Left ventricle myocardium superior (tissue), 1 donor: ENCODE measurements around the gene RFNG. TPM values are rescaled to one million over a fixed set of nuclear protein-coding genes. Genes with fewer than 3 reads are reported as not detected.

Experiments
- ATAC-seq: fragments of 200-7000 bp; cut with Tn5 transposase; one replicate; pipeline ENCODE4 v1.9.1; 2020; ENCODE audit warnings: mild to moderate bottlenecking, moderate library complexity
- DNase-seq: peaks from one replicate; pipeline ENCODE4 v3.0.0-alpha.2; 2020
- intact Hi-C: fragments of 100-400 bp; cut with micrococcal nuclease; formaldehyde crosslinking; loops from one replicate; pipeline ENCODE4 v1.11.0; 2022
- total RNA-seq: library from RNA; stranded (reverse); fragmentation: NEBNext Ultra II Directional; extraction: Animal tissue kit (Norgen Biotek cat#: 25700); gene quantifications from one replicate; pipeline ENCODE4 v1.2.1, GENCODE V29; 2021
- donor health status: DM: no; HTN: yes; CAD: no; lungs with severe emphysema.

Gene RFNG
- total RNA-seq, 1 donor from 2014 or later = 21.8 TPM

GRCh38 chr17:82010575-82011525, 40.8 kb downstream of the RFNG start:
- intact Hi-C loops = no loop called here
- DNase-seq (no peak), ATAC-seq (no peak)

GRCh38 chr17:82009413-82009812, 42.2 kb downstream of the RFNG start:
- intact Hi-C loops = no loop called here
- ATAC-seq = no peak
- DNase-seq = no peak

GRCh38 chr17:82008941-82009405, 42.6 kb downstream of the RFNG start:
- ATAC-seq = peak; percentile 9
- peak; percentile 77 for DNase-seq
- intact Hi-C loops = no loop called here

GRCh38 chr17:82008258-82008940, 43.2 kb downstream of the RFNG start:
- DNase-seq (no peak), ATAC-seq (no peak)
- intact Hi-C loops = no loop called here

- no peak for ATAC-seq
- DNase-seq = no peak
- intact Hi-C loops = no loop called here
Observed at GRCh38 chr17:82007495-82008257, 43.9 kb downstream of the RFNG start.

GRCh38 chr17:82007228-82007494, 44.5 kb downstream of the RFNG start:
- DNase-seq (no peak), ATAC-seq (no peak)
- intact Hi-C loops = no loop called here

GRCh38 chr17:82006468-82007227, 45.0 kb downstream of the RFNG start:
- intact Hi-C loops = no loop called here
- peak; percentile 54 for ATAC-seq
- DNase-seq = no peak

- DNase-seq = no peak
- intact Hi-C loops = no loop called here
- no peak for ATAC-seq
Observed at GRCh38 chr17:82005701-82006348, 45.8 kb downstream of the RFNG start.

- intact Hi-C loops = no loop called here
- no peak for ATAC-seq
Observed at GRCh38 chr17:82004517-82005455, 46.8 kb downstream of the RFNG start.

GRCh38 chr17:82003411-82004381, 47.9 kb downstream of the RFNG start:
- peak; percentile 55 for ATAC-seq

More at GRCh38 chr17:82004517-82005455, 46.8 kb downstream of the RFNG start:
- no peak for DNase-seq

GRCh38 chr17:82001571-82002056, 50.0 kb downstream of the RFNG start:
- intact Hi-C loops = no loop called here
- no peak for ATAC-seq
- DNase-seq = no peak

More at GRCh38 chr17:82003411-82004381, 47.9 kb downstream of the RFNG start:
- DNase-seq = peak; percentile 70
- intact Hi-C loops = no loop called here

GRCh38 chr17:82000803-82001570, 50.6 kb downstream of the RFNG start:
- DNase-seq (no peak), ATAC-seq (no peak)
- intact Hi-C loops = no loop called here

- ATAC-seq (no peak), DNase-seq (no peak)
- intact Hi-C loops = no loop called here
Observed at GRCh38 chr17:81999976-82000802, 51.4 kb downstream of the RFNG start.

- DNase-seq (no peak), ATAC-seq (no peak)
- intact Hi-C loops = no loop called here
Observed at GRCh38 chr17:81999587-81999975, 52.0 kb downstream of the RFNG start.
